Fibroblast of skin of back (primary cell): Measurements from ENCODE around the gene PITPNM3.
A peak's percentile ranks its signal among the peaks of the same experiment; 100 is the strongest.
"Not testable (repeated sequence)": the region's sequence is repeated elsewhere in the genome, so short reads cannot be mapped to it uniquely, and the experiment has no call there.

ENCODE experiments used
- DNase-seq: peaks from one replicate; pipeline ENCODE4 v3.0.0-alpha.2; 2013

PITPNM3 gene

GRCh38 chr17:6574687-6575595 lies 18.6 kb upstream of the PITPNM3 start:
- peak; percentile 47 for DNase-seq

GRCh38 chr17:6573982-6574686 lies 17.8 kb upstream of the PITPNM3 start:
- no peak for DNase-seq

GRCh38 chr17:6573495-6573894 lies 17.1 kb upstream of the PITPNM3 start:
- not testable (repeated sequence) for DNase-seq

- DNase-seq: no peak
Measured at GRCh38 chr17:6572972-6573370, 16.6 kb upstream of the PITPNM3 start.

GRCh38 chr17:6571452-6571781 lies 15.1 kb upstream of the PITPNM3 start:
- no peak for DNase-seq

- DNase-seq: no peak
Measured at GRCh38 chr17:6570731-6571451, 14.5 kb upstream of the PITPNM3 start.

- DNase-seq: no peak
Measured at GRCh38 chr17:6569370-6570285, 13.3 kb upstream of the PITPNM3 start.

GRCh38 chr17:6568184-6568758 lies 11.9 kb upstream of the PITPNM3 start:
- no peak for DNase-seq

- DNase-seq: no peak
Measured at GRCh38 chr17:6567528-6568183, 11.3 kb upstream of the PITPNM3 start.

GRCh38 chr17:6561446-6561845 lies 5.1 kb upstream of the PITPNM3 start:
- no peak for DNase-seq

GRCh38 chr17:6560496-6560895 lies 4.1 kb upstream of the PITPNM3 start:
- no peak for DNase-seq

- DNase-seq: no peak
Measured at GRCh38 chr17:6559753-6560215, 3.4 kb upstream of the PITPNM3 start.

- DNase-seq: no peak
Measured at GRCh38 chr17:6558932-6559752, 2.8 kb upstream of the PITPNM3 start.

- no peak for DNase-seq
Measured at GRCh38 chr17:6558276-6558675, 1.9 kb upstream of the PITPNM3 start.

- no peak for DNase-seq
Measured at GRCh38 chr17:6557040-6557438, 684 bp upstream of the PITPNM3 start.

- DNase-seq: peak; percentile 43
Measured at GRCh38 chr17:6555331-6556120, 829 bp downstream of the PITPNM3 start.

GRCh38 chr17:6554871-6555330 lies 1.5 kb downstream of the PITPNM3 start:
- no peak for DNase-seq

GRCh38 chr17:6554342-6554741 lies 2.0 kb downstream of the PITPNM3 start:
- no peak for DNase-seq

- no peak for DNase-seq
Measured at GRCh38 chr17:6551869-6552531, 4.4 kb downstream of the PITPNM3 start.
